Astrocyte of the spinal cord (primary cell): ENCODE data around the gene TMEM120B.

Experiments used
- DNase-seq: peaks from one replicate; pipeline ENCODE4 v3.0.0; 2011; ENCODE audit warnings: low read depth, low spot score
- H3K4me3 ChIP-seq: 2 replicates; pipeline ENCODE4 v1.5.1; 2011; ENCODE audit warnings: low read depth, mild to moderate bottlenecking, low read length, moderate library complexity
- in situ Hi-C: cut with HindIII; loops from 2 replicates; pipeline ENCODE4 v1.10.0; 2017; ENCODE audit warnings: low sequenced_read_pairs
- TF ChIP-seq, protein P1 (sequence below): IDR thresholded peaks from 2 replicates; pipeline ENCODE4 v1.5.1; 2012; ENCODE audit warnings: low read depth, mild to moderate bottlenecking, low read length, inconsistent platforms

The TMEM120B gene

DNA sequence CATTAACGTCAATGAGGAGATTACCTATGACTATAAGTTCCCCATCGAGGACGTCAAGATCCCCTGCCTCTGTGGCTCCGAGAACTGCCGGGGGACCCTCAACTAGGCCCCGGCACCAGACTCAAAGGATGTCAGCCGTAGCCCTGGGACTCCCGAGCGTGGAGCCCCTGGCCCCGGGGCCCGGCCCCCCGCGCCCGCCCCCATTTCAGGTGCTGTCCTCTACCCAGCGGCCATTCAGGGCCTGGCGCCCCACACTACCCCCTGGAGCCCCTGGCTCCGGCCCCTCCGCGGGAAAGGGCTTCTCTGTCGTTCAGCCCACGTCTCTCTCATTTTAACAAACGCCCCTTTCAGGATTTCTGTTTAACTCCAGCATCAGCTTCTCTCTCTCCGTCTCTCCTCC lies 117.6 kb downstream of the TMEM120B start:
- TF ChIP-seq, protein P1, sequence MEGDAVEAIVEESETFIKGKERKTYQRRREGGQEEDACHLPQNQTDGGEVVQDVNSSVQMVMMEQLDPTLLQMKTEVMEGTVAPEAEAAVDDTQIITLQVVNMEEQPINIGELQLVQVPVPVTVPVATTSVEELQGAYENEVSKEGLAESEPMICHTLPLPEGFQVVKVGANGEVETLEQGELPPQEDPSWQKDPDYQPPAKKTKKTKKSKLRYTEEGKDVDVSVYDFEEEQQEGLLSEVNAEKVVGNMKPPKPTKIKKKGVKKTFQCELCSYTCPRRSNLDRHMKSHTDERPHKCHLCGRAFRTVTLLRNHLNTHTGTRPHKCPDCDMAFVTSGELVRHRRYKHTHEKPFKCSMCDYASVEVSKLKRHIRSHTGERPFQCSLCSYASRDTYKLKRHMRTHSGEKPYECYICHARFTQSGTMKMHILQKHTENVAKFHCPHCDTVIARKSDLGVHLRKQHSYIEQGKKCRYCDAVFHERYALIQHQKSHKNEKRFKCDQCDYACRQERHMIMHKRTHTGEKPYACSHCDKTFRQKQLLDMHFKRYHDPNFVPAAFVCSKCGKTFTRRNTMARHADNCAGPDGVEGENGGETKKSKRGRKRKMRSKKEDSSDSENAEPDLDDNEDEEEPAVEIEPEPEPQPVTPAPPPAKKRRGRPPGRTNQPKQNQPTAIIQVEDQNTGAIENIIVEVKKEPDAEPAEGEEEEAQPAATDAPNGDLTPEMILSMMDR: no peak
- H3K4me3 ChIP-seq: no peak overlapping the region
- in situ Hi-C loops: no loop called here
- no peak for DNase-seq

DNA sequence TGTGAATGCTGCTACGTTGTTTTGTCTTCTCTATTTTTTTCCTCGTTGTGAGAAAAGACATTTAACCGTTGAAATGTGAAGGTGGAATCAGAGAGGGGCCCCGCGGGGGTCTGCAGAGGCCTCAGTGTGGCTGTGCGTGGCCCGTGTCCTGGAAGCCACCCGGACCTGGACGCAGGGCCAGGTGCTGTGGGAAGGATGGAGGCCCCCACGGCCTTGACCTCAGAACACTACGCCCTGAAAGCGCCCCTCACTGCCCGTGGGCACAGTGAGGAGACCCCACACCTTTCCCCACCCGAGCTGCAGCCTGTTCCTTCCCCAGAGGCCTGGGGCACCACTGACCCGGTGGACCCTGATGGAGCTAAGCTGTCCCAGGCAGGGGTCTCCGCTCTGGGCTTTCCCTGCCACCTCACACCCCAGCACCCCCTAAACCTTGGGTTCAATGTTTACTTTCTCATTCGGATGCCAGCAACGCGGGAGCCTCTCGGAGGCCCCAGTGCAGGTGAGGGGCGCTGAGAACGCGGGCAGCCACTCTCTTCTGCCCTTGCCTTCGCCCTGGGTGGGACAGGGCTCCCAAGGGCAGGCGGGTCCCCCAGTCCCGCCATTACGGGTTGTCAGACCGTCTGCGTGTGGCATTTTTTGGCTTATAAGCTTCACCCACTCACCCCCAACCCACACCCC lies 118.2 kb downstream of the TMEM120B start:
- in situ Hi-C loops: no loop called here
- no peak for DNase-seq
- TF ChIP-seq, protein P1: no peak
- no peak overlapping the region for H3K4me3 ChIP-seq
